Naive thymus-derived CD4-positive, alpha-beta T cell (primary cell): ENCODE results near the gene PTK7. TPM values are rescaled to one million over a fixed set of nuclear protein-coding genes. Genes with fewer than 3 reads are reported as not detected.
A peak's percentile ranks its signal among the peaks of the same experiment; 100 is the strongest.
"Not testable (repeated sequence)": the region's sequence is repeated elsewhere in the genome, so short reads cannot be mapped to it uniquely, and the experiment has no call there.

Source experiments
- ATAC-seq: fragments of 150-1000 bp; cut with Tn5 transposase; 2 replicates; pipeline ENCODE4 v1.10.0; 2021; ENCODE audit warnings: mild to moderate bottlenecking, moderate library complexity
- CTCF ChIA-PET: fragments of 350-600 bp; sonication (Branson Sonifier 250); formaldehyde crosslinking; loops from one replicate; lab custom pipeline; 2021; ENCODE audit warnings: antibody characterized with exemption; lab: Charles Lee
- POLR2A ChIA-PET: fragments of 350-600 bp; sonication (Branson Sonifier 250); formaldehyde crosslinking; loops from one replicate; lab custom pipeline; 2021; ENCODE audit warnings: antibody characterized with exemption, inconsistent platforms; lab: Charles Lee
- DNase-seq, 9 donors: peaks; one replicate each; pipeline versions ENCODE4 v3.0.0 to v3.0.0-alpha.2; 2020 to 2022; ENCODE audit warnings: mixed read lengths in 1 of 9
- H3K27ac ChIP-seq: one replicate; pipeline ENCODE4 v1.7.0; 2013; ENCODE audit warnings: mild to moderate bottlenecking, low read depth, low read length, moderate library complexity
- H3K27me3 ChIP-seq, 2 donors: one replicate each; pipeline ENCODE4 v1.7.0; 2013; ENCODE audit warnings: low read length in 2 of 2, mild to moderate bottlenecking in 2 of 2, moderate library complexity in 2 of 2; ENCODE audit not compliant: control insufficient read depth in 2 of 2, insufficient read depth in 2 of 2
- H3K36me3 ChIP-seq, 3 experiments: 1 replicate in 2 of 3; 2 replicates in 1 of 3; pipeline ENCODE4 v1.7.0; 2013; ENCODE audit warnings: low read length in 3 of 3, mild to moderate bottlenecking in 3 of 3, moderate library complexity in 1 of 3; ENCODE audit not compliant: insufficient read depth in 3 of 3, control insufficient read depth in 2 of 3
- H3K4me1 ChIP-seq, 2 donors: one replicate each; pipeline ENCODE4 v1.7.0; 2013; ENCODE audit warnings: low read length in 2 of 2, mild to moderate bottlenecking in 2 of 2, moderate library complexity in 1 of 2; ENCODE audit not compliant: control insufficient read depth in 2 of 2, insufficient read depth in 2 of 2
- H3K4me3 ChIP-seq: 2 replicates; pipeline ENCODE4 v1.7.0; 2013; ENCODE audit warnings: mild to moderate bottlenecking, low read length
- H3K9me3 ChIP-seq, 3 experiments: 1 replicate in 2 of 3; 2 replicates in 1 of 3; pipeline ENCODE4 v1.7.0; 2013; ENCODE audit warnings: low read length in 3 of 3; ENCODE audit not compliant: control insufficient read depth in 2 of 3
- H3K27ac Mint-ChIP-seq, 9 donors: one replicate each; pipeline ENCODE4 v1.8.0; 2020 to 2022; ENCODE audit warnings: mixed read lengths in 9 of 9, mild to moderate bottlenecking in 8 of 9, moderate library complexity in 5 of 9, inconsistent platforms in 2 of 9
- H3K27me3 Mint-ChIP-seq, 5 donors: one replicate each; pipeline ENCODE4 v1.8.0; 2021 to 2022; ENCODE audit warnings: mixed read lengths in 5 of 5, mild to moderate bottlenecking in 1 of 5
- H3K36me3 Mint-ChIP-seq, 5 donors: one replicate each; pipeline ENCODE4 v1.8.0; 2020 to 2022; ENCODE audit warnings: mixed read lengths in 5 of 5, mild to moderate bottlenecking in 3 of 5, inconsistent platforms in 1 of 5
- H3K4me1 Mint-ChIP-seq, 7 donors: one replicate each; pipeline ENCODE4 v1.8.0; 2020 to 2022; ENCODE audit warnings: mixed read lengths in 7 of 7, mild to moderate bottlenecking in 3 of 7, inconsistent platforms in 1 of 7
- H3K4me3 Mint-ChIP-seq, 10 donors: one replicate each; pipeline ENCODE4 v1.8.0; 2020 to 2022; ENCODE audit warnings: mild to moderate bottlenecking in 10 of 10, mixed read lengths in 10 of 10, moderate library complexity in 6 of 10, inconsistent platforms in 2 of 10
- H3K9me3 Mint-ChIP-seq, 11 donors: one replicate each; pipeline ENCODE4 v1.8.0; 2020 to 2022; ENCODE audit warnings: mixed read lengths in 11 of 11, mild to moderate bottlenecking in 4 of 11, inconsistent platforms in 1 of 11, moderate library complexity in 1 of 11
- intact Hi-C, 2 donors: fragments of 100-400 bp; cut with micrococcal nuclease; formaldehyde crosslinking; loops; one replicate each; pipeline ENCODE4 v1.15.1; 2023
- polyA plus RNA-seq, 2 donors: library from polyadenylated mRNA; unstranded; fragments of 300-500 nt; fragmentation: Illumina TruSeq; gene quantifications; one replicate each; pipeline ENCODE4 v1.2.3, GENCODE V29; 2021
- total RNA-seq, 6 experiments: library from RNA in 5 of 6; stranded (reverse) in 5 of 6; gene quantifications; 1 replicate in 5 of 6; 2 replicates in 1 of 6; pipeline ENCODE4 v1.2.3 and lab custom pipeline; 2021 to 2026

PTK7 gene
- total and polyA plus RNA-seq, 7 experiments from 2014 or later, result 0.31 to 3.5 (median 1.2) TPM

DNA sequence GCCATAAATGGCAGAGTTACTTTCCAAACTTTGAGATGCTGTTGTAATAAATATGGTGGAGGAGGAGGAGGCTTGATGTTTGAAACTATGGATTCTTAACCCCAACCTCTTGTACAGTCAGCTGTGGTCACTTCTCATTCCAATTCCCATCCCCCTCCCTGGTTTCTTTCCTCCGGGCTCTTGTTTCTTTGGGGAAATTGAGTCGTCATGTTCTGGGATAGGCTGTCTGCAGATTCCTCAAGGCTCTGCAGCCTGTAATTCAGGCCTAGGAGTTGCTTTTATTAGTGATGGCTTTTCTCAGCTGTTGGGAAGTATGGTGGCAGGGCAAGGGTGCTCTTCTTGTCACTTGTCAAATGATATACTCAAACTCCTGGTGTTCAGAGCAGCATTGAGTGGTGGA is 2.6 kb downstream of the PTK7 start:
- no peak overlapping the region for H3K27ac Mint-ChIP-seq
- no peaks in the 10 kb centered on the region for H3K9me3 Mint-ChIP-seq
- Histone ChIP-seq H3K27me3 (no peaks in the 10 kb centered on the region), H3K27ac (no peak overlapping the region), H3K4me3 (no peak overlapping the region), H3K9me3 (no peaks in the 10 kb centered on the region), H3K36me3 (peaks cover 0 to 3% (median 0%) of the 10 kb centered on the region in 3 experiments), H3K4me1 (no peaks in the 10 kb centered on the region)
- intact Hi-C loops, result no loop called here
- H3K36me3 Mint-ChIP-seq, result peaks cover 0 to 6% (median 0%) of the 10 kb centered on the region in 5 donors
- no peak for DNase-seq
- ATAC-seq, result no peak
- H3K27me3 Mint-ChIP-seq, result peaks cover 15 to 52% (median 18%) of the 10 kb centered on the region in 5 donors
- POLR2A ChIA-PET, result interaction anchor here (1.0 kb wide), 1 partner anchor 17 kb away, joined by 4 read pairs; no protein-coding TSS in a partner anchor
- H3K4me3 Mint-ChIP-seq, result peak overlapping the region in 1 of 10 donors; percentile 9
- CTCF ChIA-PET, result interaction anchor here (0.6 kb wide), 1 partner anchor 110 kb away, joined by 3 read pairs; no protein-coding TSS in a partner anchor
- H3K4me1 Mint-ChIP-seq, result peaks cover 0 to 8% (median 0%) of the 10 kb centered on the region in 7 donors

- peaks cover 0 to 8% (median 0%) of the 10 kb centered on the region in 7 donors for H3K4me1 Mint-ChIP-seq
- no peaks in the 10 kb centered on the region for H3K9me3 ChIP-seq
- peaks cover 15 to 45% (median 18%) of the 10 kb centered on the region in 5 donors for H3K27me3 Mint-ChIP-seq
- H3K4me3 ChIP-seq, result no peak overlapping the region
- H3K27ac Mint-ChIP-seq, result peak overlapping the region in 1 of 9 donors; percentile 74
- no peak for ATAC-seq
- H3K36me3 ChIP-seq, result no peaks in the 10 kb centered on the region
- H3K4me1 ChIP-seq, result no peaks in the 10 kb centered on the region
- ChIA-PET CTCF (no interaction called here), POLR2A (no interaction called here)
- H3K4me3 Mint-ChIP-seq, result no peak overlapping the region
- DNase-seq, result no peak
- H3K36me3 Mint-ChIP-seq, result no peaks in the 10 kb centered on the region
- intact Hi-C loops, result no loop called here
- H3K27ac ChIP-seq, result no peak overlapping the region
- no peaks in the 10 kb centered on the region for H3K27me3 ChIP-seq
- H3K9me3 Mint-ChIP-seq, result no peaks in the 10 kb centered on the region
Measured at GRCh38 chr6:43081043-43081442, 4.9 kb downstream of the PTK7 start.

- intact Hi-C loops, H3K4me1 Mint-ChIP-seq, CTCF ChIA-PET, POLR2A ChIA-PET, H3K27me3 ChIP-seq, H3K4me3 ChIP-seq, H3K4me1 ChIP-seq, H3K9me3 ChIP-seq, H3K36me3 ChIP-seq, H3K9me3 Mint-ChIP-seq, DNase-seq, ATAC-seq, H3K27ac Mint-ChIP-seq, H3K27ac ChIP-seq, H3K36me3 Mint-ChIP-seq, H3K4me3 Mint-ChIP-seq: not testable (repeated sequence)
- H3K27me3 Mint-ChIP-seq, result peaks cover 14 to 39% (median 18%) of the 10 kb centered on the region in 5 donors
Measured at GRCh38 chr6:43081922-43082321, 5.8 kb downstream of the PTK7 start.

DNA sequence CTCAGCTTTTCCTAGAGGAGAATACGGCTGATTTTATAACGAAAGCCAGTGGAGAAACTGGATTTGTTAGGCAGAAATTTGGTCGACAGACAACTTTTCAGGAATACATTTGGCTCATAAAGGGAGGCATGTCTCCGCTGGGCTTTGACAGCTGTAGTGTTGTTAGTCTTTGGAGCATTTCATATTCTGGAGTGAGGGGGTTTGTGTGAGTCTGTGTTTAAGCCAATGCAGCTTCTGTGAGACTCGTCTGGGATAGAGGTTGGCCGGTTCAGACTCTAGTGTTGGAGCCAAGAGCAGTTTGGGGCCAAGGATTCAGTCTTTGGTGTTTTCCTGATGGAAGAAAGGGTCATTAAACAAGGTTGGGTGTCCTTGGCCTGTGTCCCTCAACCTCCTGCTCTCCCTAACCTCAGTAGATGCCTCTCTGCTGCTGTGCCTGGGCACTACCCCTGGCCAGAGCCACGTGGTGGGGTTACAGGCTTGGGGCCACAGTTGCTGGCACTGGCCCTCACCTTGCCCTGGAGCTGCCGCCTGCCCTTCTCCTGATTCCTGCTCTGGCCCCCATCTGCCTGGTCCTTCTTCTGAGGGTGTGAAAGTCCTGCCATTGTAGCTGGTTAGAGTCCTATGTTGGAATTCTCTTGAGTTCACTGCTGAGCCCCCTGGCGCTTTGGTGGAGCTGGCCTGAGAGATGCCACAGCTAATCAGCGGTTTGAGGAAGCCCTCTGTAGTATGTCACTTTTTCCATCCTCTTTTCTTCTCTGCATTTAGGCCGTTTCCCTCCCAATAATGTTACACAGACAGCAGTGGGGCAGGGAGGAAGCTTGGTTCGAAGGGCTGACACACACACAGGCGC is 6.9 kb downstream of the PTK7 start:
- H3K4me3 ChIP-seq, result no peak overlapping the region
- CTCF ChIA-PET, result no interaction called here
- intact Hi-C loops, result no loop called here

GRCh38 chr6:43086022-43086658 is 10.0 kb downstream of the PTK7 start:
- no peak overlapping the region for H3K4me3 Mint-ChIP-seq
- no peak for DNase-seq
- Histone ChIP-seq H3K4me1 (no peaks in the 10 kb centered on the region), H3K27me3 (no peaks in the 10 kb centered on the region), H3K4me3 (no peak overlapping the region), H3K9me3 (no peaks in the 10 kb centered on the region), H3K27ac (no peak overlapping the region), H3K36me3 (no peaks in the 10 kb centered on the region)
- H3K36me3 Mint-ChIP-seq, result no peaks in the 10 kb centered on the region
- peaks cover 0 to 12% (median 0%) of the 10 kb centered on the region in 5 donors for H3K27me3 Mint-ChIP-seq
- H3K27ac Mint-ChIP-seq, result no peak overlapping the region
- peak; percentile 14 for ATAC-seq
- no peaks in the 10 kb centered on the region for H3K4me1 Mint-ChIP-seq
- H3K9me3 Mint-ChIP-seq, result no peaks in the 10 kb centered on the region
- intact Hi-C loops, result no loop called here
- ChIA-PET CTCF (no interaction called here), POLR2A (no interaction called here)

More for the DNA sequence above, 6.9 kb downstream of the PTK7 start:
- ATAC-seq (no peak), DNase-seq (no peak)
- H3K9me3 Mint-ChIP-seq, result no peaks in the 10 kb centered on the region
- H3K4me1 Mint-ChIP-seq, result peaks cover 0 to 2% (median 0%) of the 10 kb centered on the region in 7 donors
- Histone ChIP-seq H3K27ac (no peak overlapping the region), H3K9me3 (no peaks in the 10 kb centered on the region), H3K27me3 (no peaks in the 10 kb centered on the region), H3K4me1 (no peaks in the 10 kb centered on the region), H3K36me3 (no peaks in the 10 kb centered on the region)
- no peak overlapping the region for H3K4me3 Mint-ChIP-seq
- H3K27me3 Mint-ChIP-seq, result peaks cover 3 to 29% (median 9%) of the 10 kb centered on the region in 5 donors
- POLR2A ChIA-PET, result no interaction called here
- no peak overlapping the region for H3K27ac Mint-ChIP-seq
- no peaks in the 10 kb centered on the region for H3K36me3 Mint-ChIP-seq

DNA sequence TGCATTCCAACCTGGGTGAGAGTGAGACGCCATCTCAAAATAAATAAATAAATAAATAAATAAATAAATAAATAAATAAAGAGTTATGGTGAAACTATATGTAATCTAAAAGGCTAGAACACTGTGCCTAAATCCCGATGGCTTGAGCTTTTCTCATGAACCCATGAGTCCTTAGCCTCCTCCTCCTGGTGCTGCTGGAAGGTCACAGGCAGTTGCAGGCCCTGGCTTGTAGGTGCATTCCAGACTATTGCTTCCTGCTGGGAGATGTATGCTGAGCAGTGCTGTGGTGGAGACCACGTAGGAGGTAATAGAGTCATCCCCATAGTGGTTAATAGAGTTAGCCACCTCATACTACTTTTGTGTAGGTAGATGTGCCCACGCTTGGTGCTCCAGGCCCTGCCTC is 12.5 kb downstream of the PTK7 start:
- H3K27me3 Mint-ChIP-seq, result peaks cover 0 to 3% (median 0%) of the 10 kb centered on the region in 5 donors
- Histone ChIP-seq H3K36me3 (no peaks in the 10 kb centered on the region), H3K4me1 (no peaks in the 10 kb centered on the region), H3K4me3 (no peak overlapping the region), H3K27me3 (no peaks in the 10 kb centered on the region), H3K9me3 (no peaks in the 10 kb centered on the region), H3K27ac (no peak overlapping the region)
- ATAC-seq (no peak), DNase-seq (no peak)
- no peak overlapping the region for H3K27ac Mint-ChIP-seq
- intact Hi-C loops, result no loop called here
- no peaks in the 10 kb centered on the region for H3K9me3 Mint-ChIP-seq
- ChIA-PET CTCF (no interaction called here), POLR2A (no interaction called here)
- peaks cover 0 to 11% (median under 1%) of the 10 kb centered on the region in 7 donors for H3K4me1 Mint-ChIP-seq
- no peaks in the 10 kb centered on the region for H3K36me3 Mint-ChIP-seq
- no peak overlapping the region for H3K4me3 Mint-ChIP-seq
